WTC11 (cell line): ENCODE measurements around the gene SNX21. TPM values are rescaled to one million over a fixed set of nuclear protein-coding genes. Genes with fewer than 3 reads are reported as not detected.
A peak's percentile ranks its signal among the peaks of the same experiment; 100 is the strongest.

Source experiments
- ATF1 ChIP-seq: sonication (generic); formaldehyde crosslinking; IDR thresholded peaks from 2 replicates; pipeline ENCODE4 v1.8.1; 2023; ENCODE audit warnings: mild to moderate bottlenecking, moderate library complexity, missing genetic modification reagents
- CBFB ChIP-seq: sonication (generic); formaldehyde crosslinking; IDR thresholded peaks from 2 replicates; pipeline ENCODE4 v1.8.1; 2022; ENCODE audit warnings: mild to moderate bottlenecking, low read depth, missing genetic modification reagents
- CREM ChIP-seq: sonication (generic); formaldehyde crosslinking; IDR thresholded peaks from 2 replicates; pipeline ENCODE4 v1.8.1; 2022; ENCODE audit warnings: mild to moderate bottlenecking, missing genetic modification reagents, moderate library complexity
- FOXJ3 ChIP-seq: sonication (generic); formaldehyde crosslinking; IDR thresholded peaks from 2 replicates; pipeline ENCODE4 v1.9.0; 2021; ENCODE audit warnings: missing genetic modification reagents, mild to moderate bottlenecking, borderline replicate concordance
- GTF2I ChIP-seq: fragments of 250-450 bp; sonication (Bioruptor Pico); conservative IDR thresholded peaks from 2 replicates; pipeline ENCODE4 v1.4.0; 2021; ENCODE audit warnings: mild to moderate bottlenecking
- JAZF1 ChIP-seq: fragments of 250-450 bp; sonication (Bioruptor Pico); IDR thresholded peaks from 2 replicates; pipeline ENCODE4 v1.9.0; 2021; ENCODE audit warnings: moderate library complexity, mild to moderate bottlenecking, inconsistent platforms
- KAT7 ChIP-seq: sonication (generic); formaldehyde crosslinking; IDR thresholded peaks from 2 replicates; pipeline ENCODE4 v1.8.1; 2023; ENCODE audit warnings: missing genetic modification reagents, mild to moderate bottlenecking, borderline replicate concordance
- NFE2L1 ChIP-seq: sonication (generic); formaldehyde crosslinking; IDR thresholded peaks from 2 replicates; pipeline ENCODE4 v1.8.1; 2023; ENCODE audit warnings: missing genetic modification reagents
- NFYB ChIP-seq: sonication (generic); formaldehyde crosslinking; conservative IDR thresholded peaks from 2 replicates; pipeline ENCODE4 v1.8.0; 2022; ENCODE audit warnings: low read depth, missing genetic modification reagents
- NR2C2 ChIP-seq: sonication (generic); formaldehyde crosslinking; IDR thresholded peaks from 2 replicates; pipeline ENCODE4 v1.8.0; 2022; ENCODE audit warnings: mild to moderate bottlenecking, missing genetic modification reagents
- NR3C1 ChIP-seq: sonication (generic); formaldehyde crosslinking; conservative IDR thresholded peaks from 2 replicates; pipeline ENCODE4 v1.8.1; 2023; ENCODE audit warnings: low read depth, mild to moderate bottlenecking, missing genetic modification reagents
- OVOL2 ChIP-seq: fragments of 250-450 bp; sonication (Bioruptor Pico); IDR thresholded peaks from 2 replicates; pipeline ENCODE4 v1.9.0; 2021; ENCODE audit warnings: mild to moderate bottlenecking, borderline replicate concordance
- RELA ChIP-seq: sonication (generic); formaldehyde crosslinking; IDR thresholded peaks from 2 replicates; pipeline ENCODE4 v1.8.1; 2022; ENCODE audit warnings: missing genetic modification reagents, mild to moderate bottlenecking, borderline replicate concordance
- SP1 ChIP-seq: sonication (generic); formaldehyde crosslinking; conservative IDR thresholded peaks from 2 replicates; pipeline ENCODE4 v1.8.1; 2022; ENCODE audit warnings: missing genetic modification reagents
- TEAD1 ChIP-seq: sonication (generic); formaldehyde crosslinking; IDR thresholded peaks from 2 replicates; pipeline ENCODE4 v1.8.0; 2022; ENCODE audit warnings: mild to moderate bottlenecking, missing genetic modification reagents
- TP53 ChIP-seq: sonication (generic); formaldehyde crosslinking; IDR thresholded peaks from 2 replicates; pipeline ENCODE4 v1.8.1; 2023; ENCODE audit warnings: mild to moderate bottlenecking, missing genetic modification reagents
- ZBTB21 ChIP-seq: sonication (generic); formaldehyde crosslinking; IDR thresholded peaks from 2 replicates; pipeline ENCODE4 v1.8.1; 2023; ENCODE audit warnings: mild to moderate bottlenecking, missing genetic modification reagents, borderline replicate concordance
- ZNF121 ChIP-seq: sonication (generic); formaldehyde crosslinking; IDR thresholded peaks from 2 replicates; pipeline ENCODE4 v1.8.0; 2023; ENCODE audit warnings: missing genetic modification reagents
- ZNF138 ChIP-seq: sonication (generic); formaldehyde crosslinking; conservative IDR thresholded peaks from 2 replicates; pipeline ENCODE4 v1.8.1; 2022; ENCODE audit warnings: mild to moderate bottlenecking, moderate library complexity, missing genetic modification reagents
- ZNF219 ChIP-seq: sonication (generic); formaldehyde crosslinking; IDR thresholded peaks from 2 replicates; pipeline ENCODE4 v1.8.0; 2023; ENCODE audit warnings: missing genetic modification reagents, mild to moderate bottlenecking, borderline replicate concordance
- total RNA-seq: library from RNA; stranded (reverse); gene quantifications from 3 replicates; pipeline ENCODE4 v1.2.3, GENCODE V29; 2021
- TF ChIP-seq, protein P1 (sequence below): sonication (generic); formaldehyde crosslinking; IDR thresholded peaks from 2 replicates; pipeline ENCODE4 v1.8.0; 2022; ENCODE audit warnings: mild to moderate bottlenecking, missing genetic modification reagents
- TF ChIP-seq, protein P2 (sequence below): fragments of 250-450 bp; sonication (Bioruptor Pico); conservative IDR thresholded peaks from 2 replicates; pipeline ENCODE4 v1.9.0; 2021; ENCODE audit warnings: mild to moderate bottlenecking
- TF ChIP-seq, protein P3 (sequence below): fragments of 200-600 bp; IDR thresholded peaks from 2 replicates; pipeline ENCODE4 v1.8.0; 2022; ENCODE audit warnings: antibody characterized with exemption
- TF ChIP-seq, protein P4 (sequence below): sonication (generic); formaldehyde crosslinking; IDR thresholded peaks from 2 replicates; pipeline ENCODE4 v1.8.1; 2022; ENCODE audit warnings: mild to moderate bottlenecking, moderate library complexity, missing genetic modification reagents
- TF ChIP-seq, protein P5 (sequence below): sonication (generic); formaldehyde crosslinking; IDR thresholded peaks from 2 replicates; pipeline ENCODE4 v1.8.1; 2023; ENCODE audit warnings: mild to moderate bottlenecking, missing genetic modification reagents, borderline replicate concordance
- TF ChIP-seq, protein P6 (sequence below): sonication (generic); formaldehyde crosslinking; IDR thresholded peaks from 2 replicates; pipeline ENCODE4 v1.8.1; 2023; ENCODE audit warnings: mild to moderate bottlenecking, moderate library complexity, missing genetic modification reagents
- TF ChIP-seq, protein P7 (sequence below): sonication (generic); formaldehyde crosslinking; IDR thresholded peaks from 2 replicates; pipeline ENCODE4 v1.8.0; 2023; ENCODE audit warnings: missing genetic modification reagents

SNX21 gene
- total RNA-seq, 1 experiment from 2014 or later = 17.9 TPM

DNA sequence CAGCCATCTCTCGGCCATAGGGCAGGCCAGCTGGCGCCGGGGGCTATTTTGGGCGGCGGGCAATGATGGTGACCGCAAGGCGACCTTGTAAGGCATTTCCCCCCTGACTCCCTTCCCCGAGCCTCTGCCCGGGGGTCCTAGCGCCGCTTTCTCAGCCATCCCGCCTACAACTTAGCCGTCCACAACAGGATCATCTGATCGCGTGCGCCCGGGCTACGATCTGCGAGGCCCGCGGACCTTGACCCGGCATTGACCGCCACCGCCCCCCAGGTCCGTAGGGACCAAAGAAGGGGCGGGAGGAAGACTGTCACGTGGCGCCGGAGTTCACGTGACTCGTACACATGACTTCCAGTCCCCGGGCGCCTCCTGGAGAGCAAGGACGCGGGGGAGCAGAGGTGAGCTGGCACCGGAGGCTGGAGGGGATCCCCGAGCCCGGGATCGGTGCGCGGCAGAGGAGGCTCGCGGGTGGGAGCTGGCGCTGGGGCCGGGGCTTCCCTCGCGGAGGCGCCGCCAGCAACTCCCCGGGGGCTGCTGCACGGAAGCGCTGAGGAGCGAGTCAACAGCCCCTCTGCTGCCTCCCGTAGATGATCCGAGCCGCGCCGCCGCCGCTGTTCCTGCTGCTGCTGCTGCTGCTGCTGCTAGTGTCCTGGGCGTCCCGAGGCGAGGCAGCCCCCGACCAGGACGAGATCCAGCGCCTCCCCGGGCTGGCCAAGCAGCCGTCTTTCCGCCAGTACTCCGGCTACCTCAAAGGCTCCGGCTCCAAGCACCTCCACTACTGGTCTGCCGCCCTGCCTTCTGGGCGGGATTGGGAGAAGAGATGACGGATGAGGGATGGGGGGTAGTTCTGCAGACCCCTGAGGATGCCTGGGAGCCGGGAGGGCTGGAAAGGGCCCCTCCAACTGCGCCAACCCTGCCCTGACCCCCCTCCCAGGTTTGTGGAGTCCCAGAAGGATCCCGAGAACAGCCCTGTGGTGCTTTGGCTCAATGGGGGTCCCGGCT is 57.7 kb downstream of the SNX21 start, which contains the start of the genes CTSA and NEURL2 (continued):
- TF ChIP-seq ZBTB21 (CRISPR knock-in tag) (0 out of 2 replicates have a peak, but pooled peaks have one; percentile 9), JAZF1 (no peak), CREM (CRISPR knock-in tag) (no peak), NR2C2 (0 out of 2 replicates have a peak, but pooled peaks have one; percentile 18), NFE2L1 (no peak), SP1 (CRISPR knock-in tag) (peak; percentile 96), ZNF219 (CRISPR knock-in tag) (no peak), KAT7 (CRISPR knock-in tag) (no peak; the same call in 1 of the 2 replicates), GTF2I (CRISPR knock-in tag) (no peak), ATF1 (CRISPR knock-in tag) (no peak), RELA (peak; percentile 44; the same call in 1 of the 2 replicates), TEAD1 (CRISPR knock-in tag) (peak; percentile 84; the same call in 1 of the 2 replicates), CBFB (CRISPR knock-in tag) (0 out of 2 replicates have a peak, but pooled peaks have one; percentile 50), ZNF138 (CRISPR knock-in tag) (no peak), TP53 (CRISPR knock-in tag) (peak; percentile 81), ZNF121 (CRISPR knock-in tag) (no peak), NFYB (no peak), NR3C1 (CRISPR knock-in tag) (no peak), FOXJ3 (CRISPR knock-in tag) (0 out of 2 replicates have a peak, but pooled peaks have one; percentile 47), OVOL2 (CRISPR knock-in tag) (no peak)
- TF ChIP-seq, protein P1, sequence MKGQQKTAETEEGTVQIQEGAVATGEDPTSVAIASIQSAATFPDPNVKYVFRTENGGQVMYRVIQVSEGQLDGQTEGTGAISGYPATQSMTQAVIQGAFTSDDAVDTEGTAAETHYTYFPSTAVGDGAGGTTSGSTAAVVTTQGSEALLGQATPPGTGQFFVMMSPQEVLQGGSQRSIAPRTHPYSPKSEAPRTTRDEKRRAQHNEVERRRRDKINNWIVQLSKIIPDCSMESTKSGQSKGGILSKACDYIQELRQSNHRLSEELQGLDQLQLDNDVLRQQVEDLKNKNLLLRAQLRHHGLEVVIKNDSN (CRISPR knock-in tag) = peak; percentile 100
- TF ChIP-seq, protein P2, sequence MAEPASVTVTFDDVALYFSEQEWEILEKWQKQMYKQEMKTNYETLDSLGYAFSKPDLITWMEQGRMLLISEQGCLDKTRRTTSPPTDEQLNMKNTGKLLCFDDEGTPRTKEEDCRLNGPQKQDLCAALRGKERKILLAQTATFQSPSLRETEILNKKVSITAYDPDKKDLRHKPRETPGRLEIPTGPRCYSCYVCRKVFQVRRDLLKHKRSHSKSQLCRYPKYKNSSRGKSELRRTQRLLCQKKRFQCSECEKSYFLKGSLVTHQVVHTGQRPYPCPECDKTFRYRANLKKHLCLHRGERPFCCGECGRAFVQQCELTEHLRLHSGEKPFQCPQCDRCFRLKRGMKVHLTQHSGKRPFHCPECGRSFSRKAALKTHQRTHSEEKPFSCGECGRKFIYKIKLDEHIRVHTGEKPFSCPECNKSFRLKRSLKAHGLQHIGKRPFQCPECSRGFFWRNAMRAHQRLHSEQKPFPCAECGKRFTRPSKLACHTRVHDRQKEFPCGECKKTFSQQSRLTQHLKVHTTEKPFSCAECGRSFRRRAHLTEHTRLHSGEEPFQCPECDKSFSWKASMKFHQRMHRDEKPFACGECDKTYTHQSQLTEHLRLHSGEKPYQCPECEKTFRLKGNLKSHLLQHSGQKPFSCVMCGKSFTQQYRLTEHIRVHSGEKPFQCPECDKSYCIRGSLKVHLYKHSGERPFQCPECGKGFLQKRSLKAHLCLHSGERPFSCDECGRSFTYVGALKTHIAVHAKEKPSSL (CRISPR knock-in tag) = no peak
- TF ChIP-seq, protein P3, sequence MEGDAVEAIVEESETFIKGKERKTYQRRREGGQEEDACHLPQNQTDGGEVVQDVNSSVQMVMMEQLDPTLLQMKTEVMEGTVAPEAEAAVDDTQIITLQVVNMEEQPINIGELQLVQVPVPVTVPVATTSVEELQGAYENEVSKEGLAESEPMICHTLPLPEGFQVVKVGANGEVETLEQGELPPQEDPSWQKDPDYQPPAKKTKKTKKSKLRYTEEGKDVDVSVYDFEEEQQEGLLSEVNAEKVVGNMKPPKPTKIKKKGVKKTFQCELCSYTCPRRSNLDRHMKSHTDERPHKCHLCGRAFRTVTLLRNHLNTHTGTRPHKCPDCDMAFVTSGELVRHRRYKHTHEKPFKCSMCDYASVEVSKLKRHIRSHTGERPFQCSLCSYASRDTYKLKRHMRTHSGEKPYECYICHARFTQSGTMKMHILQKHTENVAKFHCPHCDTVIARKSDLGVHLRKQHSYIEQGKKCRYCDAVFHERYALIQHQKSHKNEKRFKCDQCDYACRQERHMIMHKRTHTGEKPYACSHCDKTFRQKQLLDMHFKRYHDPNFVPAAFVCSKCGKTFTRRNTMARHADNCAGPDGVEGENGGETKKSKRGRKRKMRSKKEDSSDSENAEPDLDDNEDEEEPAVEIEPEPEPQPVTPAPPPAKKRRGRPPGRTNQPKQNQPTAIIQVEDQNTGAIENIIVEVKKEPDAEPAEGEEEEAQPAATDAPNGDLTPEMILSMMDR = no peak
- TF ChIP-seq, protein P4, sequence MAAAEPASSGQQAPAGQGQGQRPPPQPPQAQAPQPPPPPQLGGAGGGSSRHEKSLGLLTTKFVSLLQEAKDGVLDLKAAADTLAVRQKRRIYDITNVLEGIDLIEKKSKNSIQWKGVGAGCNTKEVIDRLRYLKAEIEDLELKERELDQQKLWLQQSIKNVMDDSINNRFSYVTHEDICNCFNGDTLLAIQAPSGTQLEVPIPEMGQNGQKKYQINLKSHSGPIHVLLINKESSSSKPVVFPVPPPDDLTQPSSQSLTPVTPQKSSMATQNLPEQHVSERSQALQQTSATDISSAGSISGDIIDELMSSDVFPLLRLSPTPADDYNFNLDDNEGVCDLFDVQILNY (CRISPR knock-in tag) = no peak
- TF ChIP-seq, protein P5, sequence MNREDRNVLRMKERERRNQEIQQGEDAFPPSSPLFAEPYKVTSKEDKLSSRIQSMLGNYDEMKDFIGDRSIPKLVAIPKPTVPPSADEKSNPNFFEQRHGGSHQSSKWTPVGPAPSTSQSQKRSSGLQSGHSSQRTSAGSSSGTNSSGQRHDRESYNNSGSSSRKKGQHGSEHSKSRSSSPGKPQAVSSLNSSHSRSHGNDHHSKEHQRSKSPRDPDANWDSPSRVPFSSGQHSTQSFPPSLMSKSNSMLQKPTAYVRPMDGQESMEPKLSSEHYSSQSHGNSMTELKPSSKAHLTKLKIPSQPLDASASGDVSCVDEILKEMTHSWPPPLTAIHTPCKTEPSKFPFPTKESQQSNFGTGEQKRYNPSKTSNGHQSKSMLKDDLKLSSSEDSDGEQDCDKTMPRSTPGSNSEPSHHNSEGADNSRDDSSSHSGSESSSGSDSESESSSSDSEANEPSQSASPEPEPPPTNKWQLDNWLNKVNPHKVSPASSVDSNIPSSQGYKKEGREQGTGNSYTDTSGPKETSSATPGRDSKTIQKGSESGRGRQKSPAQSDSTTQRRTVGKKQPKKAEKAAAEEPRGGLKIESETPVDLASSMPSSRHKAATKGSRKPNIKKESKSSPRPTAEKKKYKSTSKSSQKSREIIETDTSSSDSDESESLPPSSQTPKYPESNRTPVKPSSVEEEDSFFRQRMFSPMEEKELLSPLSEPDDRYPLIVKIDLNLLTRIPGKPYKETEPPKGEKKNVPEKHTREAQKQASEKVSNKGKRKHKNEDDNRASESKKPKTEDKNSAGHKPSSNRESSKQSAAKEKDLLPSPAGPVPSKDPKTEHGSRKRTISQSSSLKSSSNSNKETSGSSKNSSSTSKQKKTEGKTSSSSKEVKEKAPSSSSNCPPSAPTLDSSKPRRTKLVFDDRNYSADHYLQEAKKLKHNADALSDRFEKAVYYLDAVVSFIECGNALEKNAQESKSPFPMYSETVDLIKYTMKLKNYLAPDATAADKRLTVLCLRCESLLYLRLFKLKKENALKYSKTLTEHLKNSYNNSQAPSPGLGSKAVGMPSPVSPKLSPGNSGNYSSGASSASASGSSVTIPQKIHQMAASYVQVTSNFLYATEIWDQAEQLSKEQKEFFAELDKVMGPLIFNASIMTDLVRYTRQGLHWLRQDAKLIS (CRISPR knock-in tag) = no peak
- TF ChIP-seq, protein P6, sequence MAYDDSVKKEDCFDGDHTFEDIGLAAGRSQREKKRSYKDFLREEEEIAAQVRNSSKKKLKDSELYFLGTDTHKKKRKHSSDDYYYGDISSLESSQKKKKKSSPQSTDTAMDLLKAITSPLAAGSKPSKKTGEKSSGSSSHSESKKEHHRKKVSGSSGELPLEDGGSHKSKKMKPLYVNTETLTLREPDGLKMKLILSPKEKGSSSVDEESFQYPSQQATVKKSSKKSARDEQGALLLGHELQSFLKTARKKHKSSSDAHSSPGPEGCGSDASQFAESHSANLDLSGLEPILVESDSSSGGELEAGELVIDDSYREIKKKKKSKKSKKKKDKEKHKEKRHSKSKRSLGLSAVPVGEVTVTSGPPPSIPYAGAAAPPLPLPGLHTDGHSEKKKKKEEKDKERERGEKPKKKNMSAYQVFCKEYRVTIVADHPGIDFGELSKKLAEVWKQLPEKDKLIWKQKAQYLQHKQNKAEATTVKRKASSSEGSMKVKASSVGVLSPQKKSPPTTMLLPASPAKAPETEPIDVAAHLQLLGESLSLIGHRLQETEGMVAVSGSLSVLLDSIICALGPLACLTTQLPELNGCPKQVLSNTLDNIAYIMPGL (CRISPR knock-in tag) = no peak; the same call in 1 of the 2 replicates
- TF ChIP-seq, protein P7, sequence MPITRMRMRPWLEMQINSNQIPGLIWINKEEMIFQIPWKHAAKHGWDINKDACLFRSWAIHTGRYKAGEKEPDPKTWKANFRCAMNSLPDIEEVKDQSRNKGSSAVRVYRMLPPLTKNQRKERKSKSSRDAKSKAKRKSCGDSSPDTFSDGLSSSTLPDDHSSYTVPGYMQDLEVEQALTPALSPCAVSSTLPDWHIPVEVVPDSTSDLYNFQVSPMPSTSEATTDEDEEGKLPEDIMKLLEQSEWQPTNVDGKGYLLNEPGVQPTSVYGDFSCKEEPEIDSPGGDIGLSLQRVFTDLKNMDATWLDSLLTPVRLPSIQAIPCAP (CRISPR knock-in tag) = 0 out of 2 replicates have a peak, but pooled peaks have one; percentile 5
